GM12892 (cell line): ENCODE data around the gene ACACB.

Experiments used
- POLR2A ChIP-seq: IDR thresholded peaks from 2 replicates; pipeline ENCODE4 v1.6.1; 2011; ENCODE audit warnings: low read depth, low read length, control low read depth
- TAF1 ChIP-seq: IDR thresholded peaks from 2 replicates; pipeline ENCODE4 v1.6.1; 2011; ENCODE audit warnings: low read depth, mild to moderate bottlenecking, control low read depth, low read length, borderline replicate concordance

GRCh38 chr12:109160433-109160832 lies 44.0 kb downstream of the ACACB start:
- TF ChIP-seq POLR2A (no peak), TAF1 (no peak)
